ENCODE measurements around the gene POLD3.

GRCh38 chr11:74620531-74620930 is 28.1 kb downstream of the POLD3 start:
- TF ChIP-seq, protein P1, sequence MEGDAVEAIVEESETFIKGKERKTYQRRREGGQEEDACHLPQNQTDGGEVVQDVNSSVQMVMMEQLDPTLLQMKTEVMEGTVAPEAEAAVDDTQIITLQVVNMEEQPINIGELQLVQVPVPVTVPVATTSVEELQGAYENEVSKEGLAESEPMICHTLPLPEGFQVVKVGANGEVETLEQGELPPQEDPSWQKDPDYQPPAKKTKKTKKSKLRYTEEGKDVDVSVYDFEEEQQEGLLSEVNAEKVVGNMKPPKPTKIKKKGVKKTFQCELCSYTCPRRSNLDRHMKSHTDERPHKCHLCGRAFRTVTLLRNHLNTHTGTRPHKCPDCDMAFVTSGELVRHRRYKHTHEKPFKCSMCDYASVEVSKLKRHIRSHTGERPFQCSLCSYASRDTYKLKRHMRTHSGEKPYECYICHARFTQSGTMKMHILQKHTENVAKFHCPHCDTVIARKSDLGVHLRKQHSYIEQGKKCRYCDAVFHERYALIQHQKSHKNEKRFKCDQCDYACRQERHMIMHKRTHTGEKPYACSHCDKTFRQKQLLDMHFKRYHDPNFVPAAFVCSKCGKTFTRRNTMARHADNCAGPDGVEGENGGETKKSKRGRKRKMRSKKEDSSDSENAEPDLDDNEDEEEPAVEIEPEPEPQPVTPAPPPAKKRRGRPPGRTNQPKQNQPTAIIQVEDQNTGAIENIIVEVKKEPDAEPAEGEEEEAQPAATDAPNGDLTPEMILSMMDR (IDR thresholded peaks at IDR 0.05; ENCODE audit: poor library complexity, severe bottlenecking), result no peak
- TF ChIP-seq SMC3 (conservative IDR thresholded peaks at IDR 0.05; ENCODE audit: poor library complexity) (no peak), EZH2 (IDR thresholded peaks at IDR 0.05; ENCODE audit: borderline replicate concordance, insufficient read depth, low read length, poor library complexity, severe bottlenecking) (no peak), TAF1 (IDR thresholded peaks at IDR 0.05; ENCODE audit: low read depth) (no peak), POLR2AphosphoS5 (IDR thresholded peaks at IDR 0.05) (no peak), RAD21 (conservative IDR thresholded peaks at IDR 0.05) (no peak), EP300 (conservative IDR thresholded peaks at IDR 0.05; ENCODE audit: poor library complexity, severe bottlenecking) (no peak)
- TF ChIP-seq, protein P2, sequence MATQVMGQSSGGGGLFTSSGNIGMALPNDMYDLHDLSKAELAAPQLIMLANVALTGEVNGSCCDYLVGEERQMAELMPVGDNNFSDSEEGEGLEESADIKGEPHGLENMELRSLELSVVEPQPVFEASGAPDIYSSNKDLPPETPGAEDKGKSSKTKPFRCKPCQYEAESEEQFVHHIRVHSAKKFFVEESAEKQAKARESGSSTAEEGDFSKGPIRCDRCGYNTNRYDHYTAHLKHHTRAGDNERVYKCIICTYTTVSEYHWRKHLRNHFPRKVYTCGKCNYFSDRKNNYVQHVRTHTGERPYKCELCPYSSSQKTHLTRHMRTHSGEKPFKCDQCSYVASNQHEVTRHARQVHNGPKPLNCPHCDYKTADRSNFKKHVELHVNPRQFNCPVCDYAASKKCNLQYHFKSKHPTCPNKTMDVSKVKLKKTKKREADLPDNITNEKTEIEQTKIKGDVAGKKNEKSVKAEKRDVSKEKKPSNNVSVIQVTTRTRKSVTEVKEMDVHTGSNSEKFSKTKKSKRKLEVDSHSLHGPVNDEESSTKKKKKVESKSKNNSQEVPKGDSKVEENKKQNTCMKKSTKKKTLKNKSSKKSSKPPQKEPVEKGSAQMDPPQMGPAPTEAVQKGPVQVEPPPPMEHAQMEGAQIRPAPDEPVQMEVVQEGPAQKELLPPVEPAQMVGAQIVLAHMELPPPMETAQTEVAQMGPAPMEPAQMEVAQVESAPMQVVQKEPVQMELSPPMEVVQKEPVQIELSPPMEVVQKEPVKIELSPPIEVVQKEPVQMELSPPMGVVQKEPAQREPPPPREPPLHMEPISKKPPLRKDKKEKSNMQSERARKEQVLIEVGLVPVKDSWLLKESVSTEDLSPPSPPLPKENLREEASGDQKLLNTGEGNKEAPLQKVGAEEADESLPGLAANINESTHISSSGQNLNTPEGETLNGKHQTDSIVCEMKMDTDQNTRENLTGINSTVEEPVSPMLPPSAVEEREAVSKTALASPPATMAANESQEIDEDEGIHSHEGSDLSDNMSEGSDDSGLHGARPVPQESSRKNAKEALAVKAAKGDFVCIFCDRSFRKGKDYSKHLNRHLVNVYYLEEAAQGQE (IDR thresholded peaks at IDR 0.05; ENCODE audit: borderline replicate concordance), result no peak
